ENCODE data around the gene SENP6. TPM values are rescaled to one million over a fixed set of nuclear protein-coding genes. Genes with fewer than 3 reads are reported as not detected.
"Not testable (repeated sequence)": the region's sequence is repeated elsewhere in the genome, so short reads cannot be mapped to it uniquely, and the experiment has no call there.

Gene SENP6
- total and polyA plus RNA-seq, 9 of the 15 experiments (the other 6 are each of a cell fraction or from before 2014, with no cell fraction given): 11.1 to 79.4 (median 46.8) TPM

GRCh38 chr6:75584552-75584951 lies 17.1 kb upstream of the SENP6 start:
- TF ChIP-seq BCOR (IDR thresholded peaks at IDR 0.05) (peak; percentile 54; the same call in 1 of the 2 replicates), RBM25 (IDR thresholded peaks at IDR 0.05; ENCODE audit: low read depth, low read length, severe bottlenecking) (peak; percentile 84), TRIM28 (IDR thresholded peaks at IDR 0.05) (peak; percentile 40; the same call in 1 of the 2 replicates)
- H4K20me1 ChIP-seq (replicated peaks; ENCODE audit: control insufficient read depth, insufficient read depth, low read length); H3K36me3 ChIP-seq (ENCODE audit: control insufficient read depth, insufficient read depth, low read length); H3K9me1 ChIP-seq (ENCODE audit: control insufficient read depth, insufficient read depth, low read length); H3K27me3 ChIP-seq (ENCODE audit: control insufficient read depth in 2 of 2, insufficient read depth in 2 of 2, low read length in 2 of 2); H3K4me2 ChIP-seq (ENCODE audit: insufficient read depth, low read length); intact Hi-C loops (cut with micrococcal nuclease); BruUV-seq (replicated peaks); H3K4me3 ChIP-seq; in situ Hi-C loops (cut with MboI); H3K9me3 ChIP-seq (replicated peaks; ENCODE audit: control insufficient read depth, insufficient read depth, low read depth, low read length); H3K4me1 ChIP-seq (replicated peaks in 1 of 2; ENCODE audit: control insufficient read depth in 2 of 2, insufficient read depth in 2 of 2, low read length in 2 of 2); ATAC-seq; FAIRE-seq; H3K79me2 ChIP-seq (ENCODE audit: control insufficient read depth, insufficient read depth, low read length); H2AFZ ChIP-seq (ENCODE audit: low read depth, low read length); DNase-seq (ENCODE audit: extremely low read depth in 1 of 4, low spot score in 3 of 4); H3K27ac ChIP-seq (ENCODE audit: extremely low read depth, low read depth, low read length); CTCF ChIA-PET (ENCODE audit: low intra/inter-chr PET ratio); H3K9ac ChIP-seq (ENCODE audit: insufficient read depth in 1 of 2, low read depth in 2 of 2, low read length in 2 of 2): not testable (repeated sequence)
- POLR2A ChIA-PET: interaction anchor here (1.3 kb wide), 1 partner anchor 17 kb away, joined by 3 read pairs; the partner anchor contains the start of gene SENP6
- 3% methylated on average over 2 of the region's 2 CpGs for WGBS (ENCODE audit: insufficient coverage, low coverage, missing lambda C conversion rate)

- in situ Hi-C loops (cut with MboI) (no loop called here), intact Hi-C loops (cut with micrococcal nuclease) (no loop called here)
- no peak overlapping the region for H3K27ac ChIP-seq (ENCODE audit: extremely low read depth, low read depth, low read length)
- H3K9me3 ChIP-seq (replicated peaks; ENCODE audit: control insufficient read depth, insufficient read depth, low read depth, low read length): no peaks in the 10 kb centered on the region
- no peaks in the 10 kb centered on the region for H3K27me3 ChIP-seq (ENCODE audit: control insufficient read depth in 2 of 2, insufficient read depth in 2 of 2, low read length in 2 of 2)
- no peak overlapping the region for H3K9ac ChIP-seq (ENCODE audit: insufficient read depth in 1 of 2, low read depth in 2 of 2, low read length in 2 of 2)
- POLR2A ChIA-PET: no interaction called here
- CTCF ChIA-PET (ENCODE audit: low intra/inter-chr PET ratio): no interaction called here
- DNase-seq (ENCODE audit: extremely low read depth in 1 of 4, low spot score in 3 of 4) (no peak), ATAC-seq (no peak), FAIRE-seq (no peak)
- 65% methylated on average over 2 of the region's 2 CpGs for whole genome bisulfite sequencing (ENCODE audit: insufficient coverage, low coverage, missing lambda C conversion rate)
- H3K4me2 ChIP-seq (ENCODE audit: insufficient read depth, low read length): no peak overlapping the region
- H3K4me3 ChIP-seq: no peak overlapping the region
- BruUV-seq (replicated peaks): no TSS peak
- no peaks in the 10 kb centered on the region for H3K4me1 ChIP-seq (replicated peaks in 1 of 2; ENCODE audit: control insufficient read depth in 2 of 2, insufficient read depth in 2 of 2, low read length in 2 of 2)
- H3K9me1 ChIP-seq (ENCODE audit: control insufficient read depth, insufficient read depth, low read length): no peaks in the 10 kb centered on the region
- H3K36me3 ChIP-seq (ENCODE audit: control insufficient read depth, insufficient read depth, low read length): no peaks in the 10 kb centered on the region
- H4K20me1 ChIP-seq (replicated peaks; ENCODE audit: control insufficient read depth, insufficient read depth, low read length): no peaks in the 10 kb centered on the region
- no peaks in the 10 kb centered on the region for H3K79me2 ChIP-seq (ENCODE audit: control insufficient read depth, insufficient read depth, low read length)
- no peak overlapping the region for H2AFZ ChIP-seq (ENCODE audit: low read depth, low read length)
- no peak for TF ChIP-seq SOX6 (IDR thresholded peaks at IDR 0.05)
- peak; percentile 99 for TF ChIP-seq MAFK (IDR thresholded peaks at IDR 0.05; ENCODE audit: low read length)
- TF ChIP-seq NFE2 (IDR thresholded peaks at IDR 0.05; ENCODE audit: low read depth): no peak
- no peak for TF ChIP-seq RAD21 (CRISPR knock-in tag; conservative IDR thresholded peaks at IDR 0.05 in 1 of 2, IDR thresholded peaks at IDR 0.05 in 1 of 2)
- no peak for TF ChIP-seq JUNB (CRISPR knock-in tag; conservative IDR thresholded peaks at IDR 0.05)
- no peak for TF ChIP-seq ZNF707 (CRISPR knock-in tag; conservative IDR thresholded peaks at IDR 0.05)
- TF ChIP-seq ESRRA (IDR thresholded peaks at IDR 0.05; ENCODE audit: borderline replicate concordance, low read depth): no peak
- TF ChIP-seq PRDM10 (IDR thresholded peaks at IDR 0.05; ENCODE audit: partially characterized antibody): no peak
- peak; percentile 99 for TF ChIP-seq MAFF (IDR thresholded peaks at IDR 0.05; ENCODE audit: low read length)
- TF ChIP-seq, protein P1, sequence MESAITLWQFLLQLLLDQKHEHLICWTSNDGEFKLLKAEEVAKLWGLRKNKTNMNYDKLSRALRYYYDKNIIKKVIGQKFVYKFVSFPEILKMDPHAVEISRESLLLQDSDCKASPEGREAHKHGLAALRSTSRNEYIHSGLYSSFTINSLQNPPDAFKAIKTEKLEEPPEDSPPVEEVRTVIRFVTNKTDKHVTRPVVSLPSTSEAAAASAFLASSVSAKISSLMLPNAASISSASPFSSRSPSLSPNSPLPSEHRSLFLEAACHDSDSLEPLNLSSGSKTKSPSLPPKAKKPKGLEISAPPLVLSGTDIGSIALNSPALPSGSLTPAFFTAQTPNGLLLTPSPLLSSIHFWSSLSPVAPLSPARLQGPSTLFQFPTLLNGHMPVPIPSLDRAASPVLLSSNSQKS (CRISPR knock-in tag; IDR thresholded peaks at IDR 0.05): no peak
- TF ChIP-seq MAFG (tag; conservative IDR thresholded peaks at IDR 0.05): peak; percentile 96
Measured at GRCh38 chr6:75588948-75589347, 12.7 kb upstream of the SENP6 start.

All from K562 (cell line).